Measurements from ENCODE around the gene CDH18. TPM values are rescaled to one million over a fixed set of nuclear protein-coding genes. Genes with fewer than 3 reads are reported as not detected.

Gene CDH18
- total and polyA plus RNA-seq, 2 donors (not counting 3 experiments of a cell fraction or from before 2014, with no cell fraction given), result 0.06 TPM; not detected in 1

- H4K20me1 ChIP-seq (replicated peaks; ENCODE audit: control insufficient read depth, extremely low read depth, insufficient read depth, low read length), result no peaks in the 10 kb centered on the region
- no peaks in the 10 kb centered on the region for H3K4me1 ChIP-seq (ENCODE audit: control insufficient read depth, extremely low read depth, insufficient read depth, low read length)
- H3K27me3 ChIP-seq (ENCODE audit: control insufficient read depth in 2 of 2, insufficient read depth in 2 of 2, low read length in 2 of 2), result no peaks in the 10 kb centered on the region
- BruUV-seq (replicated peaks), result no TSS peak
- no peak for TF ChIP-seq MAX (IDR thresholded peaks at IDR 0.05; ENCODE audit: insufficient read depth, insufficient read length)
- no peak for TF ChIP-seq MYC (IDR thresholded peaks at IDR 0.05; ENCODE audit: low read depth, low read length)
- no peak for TF ChIP-seq CTCF (IDR thresholded peaks at IDR 0.05; ENCODE audit: extremely low read depth in 1 of 2, insufficient read depth in 1 of 2, low read depth in 1 of 2, low read length in 2 of 2)
- TF ChIP-seq POLR2A (IDR thresholded peaks at IDR 0.05; ENCODE audit: low read depth, low read length), result no peak
- no peak for TF ChIP-seq FOS (IDR thresholded peaks at IDR 0.05; ENCODE audit: borderline replicate concordance, insufficient read depth, low read length)
- no peak for TF ChIP-seq POLR2AphosphoS5 (IDR thresholded peaks at IDR 0.05; ENCODE audit: insufficient read depth, low read depth, low read length)
- no peak for TF ChIP-seq EZH2 (IDR thresholded peaks at IDR 0.05; ENCODE audit: borderline replicate concordance, low read depth, low read length, severe bottlenecking)
- TF ChIP-seq JUN (IDR thresholded peaks at IDR 0.05; ENCODE audit: borderline replicate concordance, insufficient read depth, insufficient read length, low read depth), result no peak
- no peak for TF ChIP-seq GATA2 (IDR thresholded peaks at IDR 0.05; ENCODE audit: insufficient read depth, insufficient read length, low read depth, low read length)
- no peak for FAIRE-seq
- no peak overlapping the region for H3K9ac ChIP-seq (replicated peaks; ENCODE audit: extremely low read depth, insufficient read depth, low read length)
- no peak for DNase-seq (ENCODE audit: low read depth, low spot score)
- H3K9me1 ChIP-seq (replicated peaks; ENCODE audit: control insufficient read depth, extremely low read depth, insufficient read depth, low read length), result no peaks in the 10 kb centered on the region
- ChIA-PET POLR2A (no interaction called here), CTCF (no interaction called here)
- no peak overlapping the region for H3K27ac ChIP-seq (ENCODE audit: insufficient read depth, low read depth, low read length)
- peaks cover 3% of the 10 kb centered on the region for H3K9me3 ChIP-seq (replicated peaks; ENCODE audit: control insufficient read depth, insufficient read depth, low read length)
- dilution Hi-C loops (cut with MboI; ENCODE audit: extremely low pct_ligation_motif_present, low sequenced_read_pairs) (no loop called here), intact Hi-C loops (cut with micrococcal nuclease) (no loop called here)
- no peak overlapping the region for H2AFZ ChIP-seq (ENCODE audit: low read depth, low read length)
- no peaks in the 10 kb centered on the region for H3K36me3 ChIP-seq (ENCODE audit: control insufficient read depth in 2 of 2, extremely low read depth in 1 of 2, insufficient read depth in 2 of 2, low read length in 2 of 2)
- no peak overlapping the region for H3K4me3 ChIP-seq (replicated peaks in 1 of 3; ENCODE audit: insufficient read depth in 1 of 3, low read depth in 1 of 3, low read length in 3 of 3)
- H3K4me2 ChIP-seq (ENCODE audit: insufficient read depth, low read length), result no peak overlapping the region
- H3K79me2 ChIP-seq (ENCODE audit: control insufficient read depth, insufficient read depth, low read length), result no peaks in the 10 kb centered on the region
Measured at GRCh38 chr5:19865336-19866089, 122.5 kb downstream of the CDH18 start.

Data from endothelial cell of umbilical vein (primary cell).